Activated T-helper 1 cell treated with anti-CD3 and anti-CD28 coated beads, Interleukin-12 subunit alpha, Interleukin-12 subunit beta, Interleukin-2, Interleukin-4 antibody, amounts not matched to agents 30 ng/mL and 10 ng/mL and 1 ng/mL, durations not matched to agents 14 hours and 24 hours and 36 hours (primary cell): ENCODE measurements around the gene MYO1G. TPM values are rescaled to one million over a fixed set of nuclear protein-coding genes. Genes with fewer than 3 reads are reported as not detected.
"Not testable (repeated sequence)": the region's sequence is repeated elsewhere in the genome, so short reads cannot be mapped to it uniquely, and the experiment has no call there.

Experiments
- DNase-seq: peaks from one replicate; pipeline ENCODE4 v3.0.0; 2021; ENCODE audit warnings: low spot score
- H3K27ac Mint-ChIP-seq: one replicate; pipeline ENCODE4 v1.8.0; 2021; ENCODE audit warnings: mild to moderate bottlenecking, mixed read lengths
- H3K27me3 Mint-ChIP-seq: one replicate; pipeline ENCODE4 v1.8.0; 2022; ENCODE audit warnings: mild to moderate bottlenecking, moderate library complexity, mixed read lengths; ENCODE audit not compliant: insufficient read depth
- H3K36me3 Mint-ChIP-seq: one replicate; pipeline ENCODE4 v1.8.0; 2021; ENCODE audit warnings: low read depth, mixed read lengths
- H3K4me1 Mint-ChIP-seq: one replicate; pipeline ENCODE4 v1.8.0; 2021; ENCODE audit warnings: low read depth, mixed read lengths
- H3K4me3 Mint-ChIP-seq: one replicate; pipeline ENCODE4 v1.8.0; 2021; ENCODE audit warnings: mild to moderate bottlenecking, moderate library complexity, mixed read lengths
- H3K9me3 Mint-ChIP-seq: one replicate; pipeline ENCODE4 v1.8.0; 2021; ENCODE audit warnings: mixed read lengths
- intact Hi-C: fragments of 100-400 bp; cut with micrococcal nuclease; formaldehyde crosslinking; loops from one replicate; pipeline ENCODE4 v1.15.1; 2024
- total RNA-seq: library from RNA; stranded (reverse); gene quantifications from 2 replicates; pipeline ENCODE4 v1.2.3, GENCODE V29; 2022

The MYO1G gene
- total RNA-seq = 252 and 258 TPM in 2 replicates

DNA sequence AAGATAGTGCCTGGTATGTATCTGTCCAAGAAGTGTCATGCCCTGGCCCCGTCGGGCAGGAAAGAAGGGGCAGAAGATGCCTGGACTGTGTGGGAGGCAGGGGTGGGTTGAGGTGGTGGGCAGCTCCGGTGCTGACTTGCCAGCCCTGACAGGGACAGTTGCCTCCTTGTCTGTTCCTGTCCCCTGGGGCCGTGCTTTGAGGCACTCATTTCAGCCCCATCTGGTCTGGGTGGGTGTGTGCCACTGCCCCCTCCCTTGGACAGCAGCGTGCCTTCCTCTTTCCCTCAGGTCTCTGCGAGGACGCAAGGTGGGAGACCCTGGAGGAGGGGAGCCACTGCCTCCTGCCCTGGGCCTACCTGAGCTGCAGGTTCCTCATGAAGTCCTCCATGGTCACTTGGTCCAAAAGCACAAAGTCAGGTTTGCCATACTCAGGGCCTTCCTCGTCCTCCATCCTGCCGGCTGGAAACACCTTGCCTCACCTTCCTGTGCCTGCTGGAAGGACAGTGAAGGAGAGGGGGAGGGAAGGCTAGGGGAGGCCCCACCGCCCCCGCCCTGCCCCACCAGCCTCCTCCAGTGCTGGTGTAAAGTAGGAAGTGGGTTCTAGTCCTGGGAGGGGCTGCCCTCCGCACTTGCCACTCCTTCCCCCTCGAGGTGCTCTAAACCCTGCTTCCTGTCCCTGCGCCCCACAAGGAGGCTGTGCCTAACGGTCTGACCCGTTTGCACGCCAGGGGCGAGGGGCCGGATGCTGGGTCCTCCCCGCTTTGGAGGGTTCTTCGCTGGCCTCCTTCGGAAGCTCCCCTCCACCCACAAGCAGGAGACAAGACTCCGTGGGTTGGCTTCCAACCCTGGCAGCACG, at the start of gene MYO1G:
Gene MYO1G, minus strand, starts transcription at position 505 of the 856 bp plus-strand sequence. Its CDS starts 54 bp downstream, at position 451.
- Mint-ChIP-seq H3K4me3 (peak within 1 kb of the TSS; percentile 98), H3K27me3 (no peaks in the 10 kb centered on the region), H3K4me1 (peaks cover 76% of the 10 kb centered on the region), H3K36me3 (peaks cover 56% of the 10 kb centered on the region), H3K27ac (peak within 1 kb of the TSS; percentile 98), H3K9me3 (no peaks in the 10 kb centered on the region)
- intact Hi-C loops = loop anchor here (1.0 to 2.0 kb wide), 4 partner anchors 130 to 372 kb away; partner anchors contain the start of genes H2AZ2, OGDH and PPIA
- peak; percentile 91 for DNase-seq

DNA sequence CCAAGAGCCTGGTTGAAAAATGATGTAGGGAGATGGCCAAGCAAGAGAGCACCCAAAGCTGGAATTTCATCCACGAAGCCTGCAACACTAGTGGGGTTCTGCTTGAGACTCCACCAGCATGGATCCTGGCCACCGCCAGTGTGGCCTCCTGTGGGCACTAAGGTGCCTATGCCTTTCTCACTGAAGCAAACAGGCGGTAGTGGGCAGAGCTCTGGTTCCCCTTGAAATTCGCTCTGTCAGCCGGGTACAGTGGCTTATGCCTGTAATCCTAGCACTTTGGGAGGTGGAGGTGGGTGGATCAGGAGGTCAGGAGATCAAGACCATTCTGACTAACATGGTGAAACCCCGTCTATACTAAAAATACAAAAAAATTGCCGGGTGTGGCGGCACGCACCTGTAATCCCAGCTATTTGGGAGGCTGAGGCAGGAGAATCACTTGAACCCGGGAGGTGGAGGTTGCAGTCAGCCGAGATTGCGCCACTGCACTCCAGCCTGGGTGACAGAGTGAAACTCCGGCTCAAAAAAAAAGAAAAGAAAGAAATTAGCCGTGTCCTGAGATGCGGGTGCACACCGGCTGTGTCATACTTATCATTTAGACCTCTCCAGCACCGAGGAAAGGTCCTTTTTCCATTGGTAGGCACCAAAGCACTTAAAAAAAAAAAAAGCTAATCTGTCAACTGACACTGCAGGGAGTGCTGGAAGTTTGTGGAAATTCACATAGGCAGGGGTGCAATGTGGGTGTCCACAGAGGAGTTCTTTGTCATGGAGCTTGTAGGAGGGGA, 49.5 kb upstream of the MYO1G start:
- no peak for DNase-seq
- Mint-ChIP-seq H3K36me3 (peaks cover 40% of the 10 kb centered on the region), H3K9me3 (no peaks in the 10 kb centered on the region), H3K4me3 (peak overlapping the region; percentile 92), H3K27ac (peak overlapping the region; percentile 93), H3K27me3 (no peaks in the 10 kb centered on the region), H3K4me1 (peaks cover 81% of the 10 kb centered on the region)
- intact Hi-C loops = loop anchor here (1.0 kb wide), 2 partner anchors 48 to 83 kb away; partner anchors contain the start of gene TBRG4

GRCh38 chr7:45027774-45028114, 48.9 kb upstream of the MYO1G start:
- no peaks in the 10 kb centered on the region for H3K9me3 Mint-ChIP-seq
- H3K27ac Mint-ChIP-seq = peak overlapping the region; percentile 93
- H3K4me3 Mint-ChIP-seq = peak overlapping the region; percentile 92
- H3K36me3 Mint-ChIP-seq = peaks cover 38% of the 10 kb centered on the region
- H3K27me3 Mint-ChIP-seq = no peaks in the 10 kb centered on the region
- intact Hi-C loops = loop anchor here (1.0 kb wide), 3 partner anchors 26 to 84 kb away; partner anchors contain the start of gene TBRG4
- no peak for DNase-seq
- peaks cover 76% of the 10 kb centered on the region for H3K4me1 Mint-ChIP-seq

DNA sequence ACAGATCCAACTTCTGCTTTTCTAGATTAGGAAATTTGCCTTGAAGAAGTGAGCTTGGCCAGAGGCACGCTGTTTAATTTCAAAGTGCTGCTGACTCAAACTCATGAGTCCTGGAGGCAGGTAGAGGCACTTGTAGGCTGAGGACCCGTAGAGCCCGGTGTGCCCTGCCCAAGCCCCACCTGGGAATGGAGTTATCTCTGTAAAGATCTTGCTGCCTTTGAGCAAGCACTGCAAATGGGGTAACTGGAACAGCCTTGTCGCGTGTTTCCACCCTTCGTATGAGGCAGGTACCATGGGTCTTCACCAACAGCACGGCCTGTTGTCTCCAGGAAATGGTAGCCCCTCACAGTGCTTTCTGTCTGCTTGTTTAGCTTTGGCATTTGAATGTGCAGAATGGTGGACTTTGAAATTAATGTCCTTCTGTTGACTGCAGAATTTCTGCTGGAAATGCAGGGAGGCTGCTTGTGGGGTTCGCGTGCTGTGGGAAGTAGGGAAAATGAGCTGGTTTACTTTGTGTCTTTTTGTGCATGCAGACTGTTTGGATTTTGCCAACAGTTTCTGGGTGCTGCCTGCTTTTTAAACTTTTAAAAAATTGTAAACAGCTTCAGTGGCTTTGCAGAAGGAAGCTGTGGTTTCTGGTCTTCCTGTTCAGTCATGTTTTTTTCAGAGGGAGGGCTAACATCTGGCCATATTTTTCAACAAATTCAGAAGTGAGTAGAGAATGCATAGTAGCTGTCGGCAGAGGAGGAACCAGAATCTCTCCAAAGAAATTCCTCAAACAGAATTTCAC, 48.4 kb upstream of the MYO1G start:
- DNase-seq = peak; percentile 42
- Mint-ChIP-seq H3K4me1 (peaks cover 72% of the 10 kb centered on the region), H3K4me3 (peak overlapping the region; percentile 92), H3K9me3 (no peaks in the 10 kb centered on the region), H3K27ac (peak overlapping the region; percentile 93), H3K36me3 (peaks cover 38% of the 10 kb centered on the region), H3K27me3 (no peaks in the 10 kb centered on the region)
- intact Hi-C loops = loop anchor here (1.0 kb wide), 1 partner anchor 26 kb away; no protein-coding TSS in a partner anchor

DNA sequence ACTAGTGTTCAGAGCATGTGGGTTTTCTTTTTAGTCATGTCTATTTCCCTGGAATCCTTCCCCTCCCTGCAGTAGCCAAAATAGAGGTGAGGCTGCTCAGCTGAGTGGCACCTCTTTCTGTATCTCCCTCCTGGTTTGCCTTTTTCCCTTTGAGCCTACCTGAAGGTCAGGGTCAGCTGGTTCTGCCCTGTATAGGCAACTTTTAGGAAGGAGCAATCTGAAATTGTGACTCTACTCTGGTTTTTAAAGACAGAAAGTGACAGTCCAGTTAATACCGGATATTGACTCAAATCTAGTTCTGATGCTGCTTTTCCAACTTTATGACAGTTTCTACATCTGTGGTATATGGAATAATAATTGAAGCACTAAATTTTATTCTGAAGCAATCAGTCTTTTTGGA, 47.2 kb upstream of the MYO1G start:
- intact Hi-C loops = no loop called here

DNA sequence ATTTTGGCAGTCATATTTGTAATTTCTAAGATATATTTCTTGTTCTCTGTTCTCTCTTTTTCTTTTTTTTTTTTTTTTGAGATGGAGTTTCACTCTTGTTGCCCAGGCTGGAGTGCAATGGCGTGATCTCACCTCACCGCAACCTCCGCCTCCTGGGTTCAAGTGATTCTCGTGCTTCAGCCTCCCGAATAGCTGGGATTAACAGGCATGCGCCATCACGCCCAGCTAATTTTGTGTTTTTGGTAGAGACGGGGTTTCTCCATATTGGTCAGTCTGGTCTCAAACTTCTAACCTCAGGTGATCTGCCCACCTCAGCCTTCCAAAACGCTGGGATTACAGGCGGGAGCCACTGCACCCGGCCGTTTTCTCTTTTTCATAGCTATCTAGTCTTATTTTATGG, 46.7 kb upstream of the MYO1G start:
- H3K27me3 Mint-ChIP-seq, H3K9me3 Mint-ChIP-seq, DNase-seq, intact Hi-C loops: not testable (repeated sequence)
- Mint-ChIP-seq H3K27ac (peak overlapping the region; percentile 91), H3K4me3 (peak overlapping the region; percentile 50), H3K4me1 (peaks cover 79% of the 10 kb centered on the region), H3K36me3 (peaks cover 41% of the 10 kb centered on the region)

More for the DNA sequence above, 47.2 kb upstream of the MYO1G start:
- peaks cover 41% of the 10 kb centered on the region for H3K36me3 Mint-ChIP-seq
- peak overlapping the region; percentile 50 for H3K4me3 Mint-ChIP-seq
- H3K9me3 Mint-ChIP-seq = no peaks in the 10 kb centered on the region
- H3K4me1 Mint-ChIP-seq = peaks cover 74% of the 10 kb centered on the region
- H3K27ac Mint-ChIP-seq = peak overlapping the region; percentile 91
- no peak for DNase-seq
- no peaks in the 10 kb centered on the region for H3K27me3 Mint-ChIP-seq

DNA sequence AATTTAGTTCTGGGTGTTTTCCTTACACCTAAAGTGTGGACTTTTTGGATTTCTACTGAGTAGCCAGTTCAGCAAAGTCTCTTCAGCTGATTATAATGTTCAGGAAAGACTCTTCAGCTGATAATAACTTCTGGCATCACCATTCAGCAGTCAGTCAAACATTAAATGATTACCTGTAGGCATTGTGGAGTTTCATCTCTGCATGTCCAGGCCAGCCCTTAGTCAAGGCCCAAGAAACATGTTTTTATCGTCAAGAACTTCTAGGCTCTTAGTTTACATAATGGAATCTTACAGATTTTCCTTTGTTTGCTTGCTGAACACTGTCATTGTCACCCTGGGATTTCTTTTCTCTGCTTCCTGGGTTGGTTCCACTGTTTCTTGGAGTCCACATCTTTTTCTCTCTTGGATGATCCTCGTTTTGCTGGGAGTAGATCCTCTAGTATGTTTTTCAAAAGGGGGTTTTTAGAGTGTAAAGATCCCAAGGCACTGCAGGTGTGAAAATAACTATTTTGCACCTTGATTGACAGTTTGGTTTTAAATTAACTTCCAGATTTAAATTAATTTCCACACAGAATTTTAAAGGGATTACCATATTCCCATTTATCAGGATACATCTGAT, 45.4 kb upstream of the MYO1G start:
- no peaks in the 10 kb centered on the region for H3K27me3 Mint-ChIP-seq
- peaks cover 74% of the 10 kb centered on the region for H3K4me1 Mint-ChIP-seq
- H3K4me3 Mint-ChIP-seq = no peak overlapping the region
- H3K36me3 Mint-ChIP-seq = peaks cover 34% of the 10 kb centered on the region
- peak overlapping the region; percentile 18 for H3K27ac Mint-ChIP-seq
- H3K9me3 Mint-ChIP-seq = no peaks in the 10 kb centered on the region
- DNase-seq = no peak
- intact Hi-C loops = no loop called here

GRCh38 chr7:45021604-45022296, 42.9 kb upstream of the MYO1G start:
- DNase-seq = no peak
- peaks cover 24% of the 10 kb centered on the region for H3K36me3 Mint-ChIP-seq
- intact Hi-C loops = loop anchor here (1.0 to 2.0 kb wide), 2 partner anchors 15 to 20 kb away; no protein-coding TSS in a partner anchor
- H3K4me1 Mint-ChIP-seq = peaks cover 55% of the 10 kb centered on the region
- peak overlapping the region; percentile 89 for H3K27ac Mint-ChIP-seq
- H3K9me3 Mint-ChIP-seq = no peaks in the 10 kb centered on the region
- no peaks in the 10 kb centered on the region for H3K27me3 Mint-ChIP-seq
- H3K4me3 Mint-ChIP-seq = peak overlapping the region; percentile 21

DNA sequence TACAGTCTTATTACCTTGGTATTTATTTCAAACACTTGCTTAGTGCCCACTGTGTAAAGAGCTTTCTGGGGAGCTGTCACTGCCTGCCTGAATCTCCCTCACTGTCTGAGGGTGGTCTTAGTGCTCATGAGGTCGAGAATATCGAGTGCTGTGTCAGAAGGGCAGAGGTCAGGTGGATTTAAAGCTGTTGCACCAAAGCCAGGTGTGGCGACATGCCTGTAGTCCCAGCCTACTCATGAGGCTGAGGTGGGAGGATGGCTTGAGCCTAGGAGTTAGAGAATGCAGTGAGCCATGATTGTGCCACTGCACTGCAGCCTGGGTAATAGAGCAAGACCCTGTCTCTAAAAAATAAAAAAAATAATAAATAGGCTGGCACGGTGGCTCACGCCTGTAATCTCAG, 42.1 kb upstream of the MYO1G start:
- H3K27me3 Mint-ChIP-seq = no peaks in the 10 kb centered on the region
- no peak for DNase-seq
- no peak overlapping the region for H3K4me3 Mint-ChIP-seq
- no peak overlapping the region for H3K27ac Mint-ChIP-seq
- peaks cover 49% of the 10 kb centered on the region for H3K4me1 Mint-ChIP-seq
- peaks cover 24% of the 10 kb centered on the region for H3K36me3 Mint-ChIP-seq
- H3K9me3 Mint-ChIP-seq = no peaks in the 10 kb centered on the region
- intact Hi-C loops = loop anchor here (1.0 to 2.0 kb wide), 2 partner anchors 16 to 20 kb away; no protein-coding TSS in a partner anchor

- Mint-ChIP-seq H3K27ac (peak overlapping the region; percentile 4), H3K4me1 (peaks cover 46% of the 10 kb centered on the region)
- intact Hi-C loops = no loop called here
These were observed 38.4 kb upstream of the MYO1G start for GRCh38 chr7:45017253-45017652.

GRCh38 chr7:45015313-45015712, 36.5 kb upstream of the MYO1G start:
- Mint-ChIP-seq H3K27me3 (no peaks in the 10 kb centered on the region), H3K9me3 (no peaks in the 10 kb centered on the region), H3K36me3 (peaks cover 26% of the 10 kb centered on the region), H3K27ac (peak overlapping the region; percentile 20), H3K4me3 (no peak overlapping the region), H3K4me1 (peaks cover 32% of the 10 kb centered on the region)
- no peak for DNase-seq
- intact Hi-C loops = no loop called here

More at GRCh38 chr7:45017253-45017652, 38.4 kb upstream of the MYO1G start:
- no peaks in the 10 kb centered on the region for H3K9me3 Mint-ChIP-seq
- DNase-seq = no peak
- H3K4me3 Mint-ChIP-seq = no peak overlapping the region
- H3K36me3 Mint-ChIP-seq = peaks cover 29% of the 10 kb centered on the region
- H3K27me3 Mint-ChIP-seq = no peaks in the 10 kb centered on the region
